ENCODE results near the gene SIL1.
"Not testable (repeated sequence)": the region's sequence is repeated elsewhere in the genome, so short reads cannot be mapped to it uniquely, and the experiment has no call there.

The SIL1 gene

GRCh38 chr5:139043157-139043905, 154.8 kb downstream of the SIL1 start:
- Histone ChIP-seq H3K4me3 (ENCODE audit: low read length) (no peak overlapping the region), H3K9me3 (ENCODE audit: control insufficient read depth, low read length) (no peaks in the 10 kb centered on the region)

GRCh38 chr5:139040081-139040480, 158.1 kb downstream of the SIL1 start:
- Histone ChIP-seq H3K4me1 (ENCODE audit: control insufficient read depth, insufficient read depth, low read length) (no peaks in the 10 kb centered on the region), H3K9me3 (ENCODE audit: control insufficient read depth, low read length) (no peaks in the 10 kb centered on the region), H3K27me3 (ENCODE audit: control insufficient read depth, insufficient read depth, low read length) (no peaks in the 10 kb centered on the region), H3K4me3 (ENCODE audit: low read length) (no peak overlapping the region), H3K9ac (ENCODE audit: low read length) (no peak overlapping the region), H3K36me3 (ENCODE audit: control insufficient read depth, insufficient read depth, low read length) (no peaks in the 10 kb centered on the region)

More at GRCh38 chr5:139043157-139043905, 154.8 kb downstream of the SIL1 start:
- H3K36me3 ChIP-seq (ENCODE audit: control insufficient read depth, insufficient read depth, low read length) = no peaks in the 10 kb centered on the region
- no peaks in the 10 kb centered on the region for H3K4me1 ChIP-seq (ENCODE audit: control insufficient read depth, insufficient read depth, low read length)
- H3K27me3 ChIP-seq (ENCODE audit: control insufficient read depth, insufficient read depth, low read length) = no peaks in the 10 kb centered on the region
- no peak overlapping the region for H3K9ac ChIP-seq (ENCODE audit: low read length)

DNA sequence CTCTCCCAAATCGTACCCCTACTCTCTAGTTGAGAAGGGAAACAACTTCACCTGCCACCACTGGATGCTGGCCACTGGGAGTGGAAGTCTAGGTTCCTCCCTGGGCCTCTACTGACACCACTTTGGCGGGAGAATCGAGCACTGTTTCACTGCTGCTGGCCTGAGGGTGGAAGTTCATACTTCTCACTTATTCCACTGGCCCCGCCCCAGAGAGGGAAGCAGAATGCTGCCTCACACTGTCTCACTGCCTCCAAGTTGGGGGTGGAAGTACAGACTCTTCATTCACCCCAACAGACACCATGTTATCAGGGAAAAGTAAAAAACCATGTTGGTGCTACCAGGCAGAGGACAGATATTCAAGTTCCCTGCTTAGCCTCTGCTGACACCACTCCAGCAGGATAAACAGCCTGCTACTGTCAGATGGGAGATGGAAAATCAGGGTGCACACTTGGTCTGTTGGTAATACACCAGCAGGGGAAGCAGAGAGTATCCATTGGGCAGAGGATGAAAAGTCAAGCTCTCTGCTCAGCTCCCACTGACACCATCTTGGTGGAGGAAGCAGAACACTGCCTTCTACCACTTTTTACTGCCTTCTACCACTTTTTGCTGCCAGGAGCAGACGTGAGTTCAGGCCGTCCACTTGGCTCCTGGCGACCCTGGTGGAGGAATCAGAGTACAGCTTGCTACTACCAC, 159.4 kb downstream of the SIL1 start:
- Histone ChIP-seq H3K9me3 (ENCODE audit: control insufficient read depth, low read length) (no peaks in the 10 kb centered on the region), H3K4me1 (ENCODE audit: control insufficient read depth, insufficient read depth, low read length) (no peaks in the 10 kb centered on the region), H3K36me3 (ENCODE audit: control insufficient read depth, insufficient read depth, low read length) (no peaks in the 10 kb centered on the region), H3K9ac (ENCODE audit: low read length) (no peak overlapping the region), H3K27me3 (ENCODE audit: control insufficient read depth, insufficient read depth, low read length) (no peaks in the 10 kb centered on the region), H3K4me3 (ENCODE audit: low read length) (no peak overlapping the region)

DNA sequence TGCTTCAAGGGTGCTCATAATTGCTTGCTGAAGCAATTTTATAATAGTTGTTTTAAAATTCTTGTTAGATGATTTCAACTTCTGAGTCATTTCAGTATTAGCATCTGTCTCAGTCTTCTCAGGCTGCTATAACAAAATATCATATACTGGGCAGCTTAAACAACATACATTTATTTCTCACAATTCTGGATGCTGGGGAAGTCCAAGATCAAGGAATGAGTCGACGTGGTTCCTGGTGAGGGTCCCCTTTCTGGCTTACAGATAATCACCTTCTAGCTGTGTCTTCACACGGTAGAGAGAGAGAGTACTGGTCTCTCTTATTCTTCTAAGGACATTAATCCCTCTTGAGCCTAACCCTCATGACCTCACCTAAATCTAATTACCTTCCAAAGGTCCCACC, 160.4 kb downstream of the SIL1 start:
- no peaks in the 10 kb centered on the region for H3K36me3 ChIP-seq (ENCODE audit: control insufficient read depth, insufficient read depth, low read length)
- H3K27me3 ChIP-seq (ENCODE audit: control insufficient read depth, insufficient read depth, low read length) = no peaks in the 10 kb centered on the region
- H3K9ac ChIP-seq (ENCODE audit: low read length) = no peak overlapping the region
- no peak overlapping the region for H3K4me3 ChIP-seq (ENCODE audit: low read length)
- H3K9me3 ChIP-seq (ENCODE audit: control insufficient read depth, low read length) = no peaks in the 10 kb centered on the region
- no peaks in the 10 kb centered on the region for H3K4me1 ChIP-seq (ENCODE audit: control insufficient read depth, insufficient read depth, low read length)

DNA sequence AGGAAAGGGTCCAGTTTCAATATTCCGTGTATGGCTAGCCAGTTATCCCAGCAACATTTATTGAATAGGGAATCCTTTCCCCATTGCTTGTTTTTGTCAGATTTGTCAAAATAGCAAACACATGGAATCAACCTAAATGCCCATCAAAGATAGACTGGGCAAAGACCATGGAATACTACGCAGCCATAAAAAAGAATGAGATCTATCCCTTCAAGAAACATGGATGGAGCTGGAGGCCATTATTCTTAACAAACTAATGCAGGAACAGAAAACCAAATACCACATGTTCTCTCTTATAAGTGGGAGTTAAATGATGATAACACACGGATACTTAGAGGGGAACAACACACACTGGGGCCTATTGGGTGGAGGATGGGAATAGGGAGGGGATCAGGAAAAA, 161.8 kb downstream of the SIL1 start:
- not testable (repeated sequence) for H3K9ac ChIP-seq (ENCODE audit: low read length); H3K27me3 ChIP-seq (ENCODE audit: control insufficient read depth, insufficient read depth, low read length); H3K36me3 ChIP-seq (ENCODE audit: control insufficient read depth, insufficient read depth, low read length)

DNA sequence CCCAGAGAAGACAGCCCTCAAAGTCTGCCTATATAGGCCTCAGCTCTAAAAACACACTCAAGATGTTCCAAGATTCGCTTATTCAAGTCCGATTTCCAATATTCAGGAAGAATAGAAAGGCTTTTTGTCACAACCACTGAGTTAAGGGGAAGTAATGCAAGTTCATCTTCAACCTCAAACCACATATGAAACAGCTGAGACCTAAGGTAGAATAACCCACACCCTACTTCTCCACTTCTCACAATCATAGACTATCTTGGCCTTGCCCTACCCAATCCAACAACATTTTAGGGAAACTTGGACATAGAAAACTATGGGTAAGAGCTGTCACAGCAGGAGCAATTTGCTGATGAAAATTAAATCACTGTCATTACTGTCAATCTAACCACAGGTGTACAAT, 171.0 kb downstream of the SIL1 start:
- no peaks in the 10 kb centered on the region for H3K27me3 ChIP-seq (ENCODE audit: control insufficient read depth, insufficient read depth, low read length)
- no peaks in the 10 kb centered on the region for H3K9me3 ChIP-seq (ENCODE audit: control insufficient read depth, low read length)
- H3K9ac ChIP-seq (ENCODE audit: low read length) = no peak overlapping the region
- no peaks in the 10 kb centered on the region for H3K36me3 ChIP-seq (ENCODE audit: control insufficient read depth, insufficient read depth, low read length)
- no peak overlapping the region for H3K4me3 ChIP-seq (ENCODE audit: low read length)
- no peaks in the 10 kb centered on the region for H3K4me1 ChIP-seq (ENCODE audit: control insufficient read depth, insufficient read depth, low read length)

More for the DNA sequence above, 161.8 kb downstream of the SIL1 start:
- H3K4me3 ChIP-seq (ENCODE audit: low read length); H3K9me3 ChIP-seq (ENCODE audit: control insufficient read depth, low read length); H3K4me1 ChIP-seq (ENCODE audit: control insufficient read depth, insufficient read depth, low read length): not testable (repeated sequence)

GRCh38 chr5:139025651-139026050, 172.5 kb downstream of the SIL1 start:
- Histone ChIP-seq H3K9ac (ENCODE audit: low read length) (no peak overlapping the region), H3K4me3 (ENCODE audit: low read length) (no peak overlapping the region), H3K4me1 (ENCODE audit: control insufficient read depth, insufficient read depth, low read length) (no peaks in the 10 kb centered on the region), H3K27me3 (ENCODE audit: control insufficient read depth, insufficient read depth, low read length) (no peaks in the 10 kb centered on the region), H3K9me3 (ENCODE audit: control insufficient read depth, low read length) (no peaks in the 10 kb centered on the region), H3K36me3 (ENCODE audit: control insufficient read depth, insufficient read depth, low read length) (no peaks in the 10 kb centered on the region)

GRCh38 chr5:139023286-139023685, 174.9 kb downstream of the SIL1 start:
- Histone ChIP-seq H3K36me3 (ENCODE audit: control insufficient read depth, insufficient read depth, low read length) (no peaks in the 10 kb centered on the region), H3K4me3 (ENCODE audit: low read length) (no peak overlapping the region), H3K4me1 (ENCODE audit: control insufficient read depth, insufficient read depth, low read length) (no peaks in the 10 kb centered on the region)

GRCh38 chr5:139022528-139022927, 175.6 kb downstream of the SIL1 start:
- Histone ChIP-seq H3K27me3 (ENCODE audit: control insufficient read depth, insufficient read depth, low read length) (no peaks in the 10 kb centered on the region), H3K9ac (ENCODE audit: low read length) (no peak overlapping the region), H3K4me1 (ENCODE audit: control insufficient read depth, insufficient read depth, low read length) (no peaks in the 10 kb centered on the region), H3K9me3 (ENCODE audit: control insufficient read depth, low read length) (no peaks in the 10 kb centered on the region), H3K4me3 (ENCODE audit: low read length) (no peak overlapping the region), H3K36me3 (ENCODE audit: control insufficient read depth, insufficient read depth, low read length) (no peaks in the 10 kb centered on the region)

More at GRCh38 chr5:139023286-139023685, 174.9 kb downstream of the SIL1 start:
- Histone ChIP-seq H3K9me3 (ENCODE audit: control insufficient read depth, low read length) (no peaks in the 10 kb centered on the region), H3K9ac (ENCODE audit: low read length) (no peak overlapping the region), H3K27me3 (ENCODE audit: control insufficient read depth, insufficient read depth, low read length) (no peaks in the 10 kb centered on the region)

- no peaks in the 10 kb centered on the region for H3K4me1 ChIP-seq (ENCODE audit: control insufficient read depth, insufficient read depth, low read length)
Observed at GRCh38 chr5:139021346-139021745, 176.8 kb downstream of the SIL1 start.

GRCh38 chr5:139019880-139020279, 178.3 kb downstream of the SIL1 start:
- Histone ChIP-seq H3K9me3 (ENCODE audit: control insufficient read depth, low read length) (no peaks in the 10 kb centered on the region), H3K4me1 (ENCODE audit: control insufficient read depth, insufficient read depth, low read length) (no peaks in the 10 kb centered on the region), H3K27me3 (ENCODE audit: control insufficient read depth, insufficient read depth, low read length) (no peaks in the 10 kb centered on the region), H3K36me3 (ENCODE audit: control insufficient read depth, insufficient read depth, low read length) (no peaks in the 10 kb centered on the region), H3K4me3 (ENCODE audit: low read length) (no peak overlapping the region), H3K9ac (ENCODE audit: low read length) (no peak overlapping the region)

More at GRCh38 chr5:139021346-139021745, 176.8 kb downstream of the SIL1 start:
- Histone ChIP-seq H3K4me3 (ENCODE audit: low read length) (no peak overlapping the region), H3K27me3 (ENCODE audit: control insufficient read depth, insufficient read depth, low read length) (no peaks in the 10 kb centered on the region), H3K36me3 (ENCODE audit: control insufficient read depth, insufficient read depth, low read length) (no peaks in the 10 kb centered on the region), H3K9me3 (ENCODE audit: control insufficient read depth, low read length) (no peaks in the 10 kb centered on the region), H3K9ac (ENCODE audit: low read length) (no peak overlapping the region)

- H3K9me3 ChIP-seq (ENCODE audit: control insufficient read depth, low read length) = no peaks in the 10 kb centered on the region
- no peaks in the 10 kb centered on the region for H3K27me3 ChIP-seq (ENCODE audit: control insufficient read depth, insufficient read depth, low read length)
- peaks cover 6% of the 10 kb centered on the region for H3K4me1 ChIP-seq (ENCODE audit: control insufficient read depth, insufficient read depth, low read length)
Observed at GRCh38 chr5:139019211-139019610, 179.0 kb downstream of the SIL1 start.

More at GRCh38 chr5:139019211-139019610, 179.0 kb downstream of the SIL1 start:
- no peak overlapping the region for H3K9ac ChIP-seq (ENCODE audit: low read length)
- H3K36me3 ChIP-seq (ENCODE audit: control insufficient read depth, insufficient read depth, low read length) = no peaks in the 10 kb centered on the region
- H3K4me3 ChIP-seq (ENCODE audit: low read length) = no peak overlapping the region

Data from mucosa of stomach (tissue), 1 donor.